ENCODE measurements around the gene STAG1.

GRCh38 chr3:136602818-136603217, 149.4 kb downstream of the STAG1 start:
- TF ChIP-seq CTCF (conservative IDR thresholded peaks at IDR 0.05 in 1 of 2, IDR thresholded peaks at IDR 0.05 in 1 of 2; ENCODE audit: extremely low read depth in 1 of 2, insufficient read depth in 1 of 2, low read depth in 1 of 2, low read length in 2 of 2): no peak
- TF ChIP-seq EZH2 (IDR thresholded peaks at IDR 0.05; ENCODE audit: borderline replicate concordance, low read length): no peak

All from mammary epithelial cell (primary cell).